H1 (cell line): ENCODE data around the gene FAN1. TPM values are rescaled to one million over a fixed set of nuclear protein-coding genes. Genes with fewer than 3 reads are reported as not detected.

ENCODE experiments used
- BACH1 ChIP-seq: IDR thresholded peaks from 2 replicates; pipeline ENCODE4 v1.6.1; 2012; ENCODE audit warnings: low read length, improper control_type of control experiment
- BRCA1 ChIP-seq: IDR thresholded peaks from 2 replicates; pipeline ENCODE4 v1.6.1; 2012; ENCODE audit warnings: low read depth, low read length, improper control_type of control experiment
- CHD2 ChIP-seq: IDR thresholded peaks from 2 replicates; pipeline ENCODE4 v1.6.1; 2012; ENCODE audit warnings: low read length, improper control_type of control experiment
- CHD7 ChIP-seq: fragments of 300-600 bp; sonication (generic); IDR thresholded peaks from 2 replicates; pipeline ENCODE4 v1.7.1; 2012; ENCODE audit warnings: low read length, moderate library complexity, mild to moderate bottlenecking, inconsistent platforms; ENCODE audit not compliant: insufficient replicate concordance
- EGR1 ChIP-seq: IDR thresholded peaks from 2 replicates; pipeline ENCODE4 v1.6.1; 2011; ENCODE audit warnings: low read depth, low read length, borderline replicate concordance
- JUND ChIP-seq: IDR thresholded peaks from 2 replicates; pipeline ENCODE4 v1.6.1; 2011; ENCODE audit warnings: mild to moderate bottlenecking, improper control_type of control experiment, low read length
- MAFK ChIP-seq: IDR thresholded peaks from 2 replicates; pipeline ENCODE4 v1.6.1; 2012; ENCODE audit warnings: low read depth, mild to moderate bottlenecking, improper control_type of control experiment, low read length
- PHF8 ChIP-seq: fragments of 200-600 bp; sonication (generic); conservative IDR thresholded peaks from 2 replicates; pipeline ENCODE4 v1.7.1; 2012; ENCODE audit warnings: low read depth, mild to moderate bottlenecking, inconsistent platforms, low read length, moderate library complexity
- SP2 ChIP-seq: IDR thresholded peaks from 2 replicates; pipeline ENCODE4 v1.6.1; 2012; ENCODE audit warnings: mild to moderate bottlenecking, low read length, inconsistent platforms
- TAF1 ChIP-seq: IDR thresholded peaks from 2 replicates; pipeline ENCODE4 v1.6.1; 2011; ENCODE audit warnings: mild to moderate bottlenecking, low read depth, low read length
- TEAD4 ChIP-seq: IDR thresholded peaks from 2 replicates; pipeline ENCODE4 v1.6.1; 2012; ENCODE audit warnings: low read depth, low read length, inconsistent platforms, mixed read lengths
- polyA plus RNA-seq, 7 experiments: library from polyadenylated mRNA; depleted of rRNA in 3 of 7; stranded (reverse) in 5 of 7; unstranded in 2 of 7; fragments of >200 nt in 5 of 7; fragments of 200-250 nt in 2 of 7; gene quantifications; 1 replicate in 5 of 7; 2 replicates in 1 of 7; 4 replicates in 1 of 7; pipeline versions ENCODE4 v1.2.1 to v1.2.3, GENCODE V29; 2011 to 2013; ENCODE audit warnings: missing spikeins in 2 of 7, mixed read lengths in 2 of 7
- total RNA-seq: library from RNA; stranded (reverse); fragmentation: NEBNext Ultra II Directional; extraction: Animal tissue kit (Norgen Biotek cat#: 25700); gene quantifications from 2 replicates; pipeline ENCODE4 v1.2.1, GENCODE V29; 2021

FAN1 gene
- total and polyA plus RNA-seq, 2 of the 8 experiments (the other 6 are each of a cell fraction or from before 2014, with no cell fraction given) = 8.6 to 24.9 TPM

GRCh38 chr15:30991255-30992235 is 87.8 kb downstream of the FAN1 start, which contains the start of gene MTMR10 (continued):
- TF ChIP-seq MAFK (no peak), CHD7 (no peak), TEAD4 (no peak), EGR1 (no peak), JUND (0 out of 2 replicates have a peak, but pooled peaks have one; percentile 16), PHF8 (peak; percentile 70), TAF1 (peak; percentile 79), SP2 (no peak), BRCA1 (no peak), BACH1 (no peak), CHD2 (no peak)
